SJSA1 (cell line): ENCODE data around the gene HDHD5. TPM values are rescaled to one million over a fixed set of nuclear protein-coding genes. Genes with fewer than 3 reads are reported as not detected.

Experiments used
- DNase-seq, 2 experiments: peaks; one replicate each; pipeline ENCODE4 v3.0.0-alpha.2; 2015 to 2020; ENCODE audit warnings: low spot score in 2 of 2, low read depth in 1 of 2
- H3K27ac ChIP-seq: fragments of 250-450 bp; sonication (Bioruptor Pico); 2 replicates; pipeline ENCODE4 v1.5.1; 2020; ENCODE audit warnings: mild to moderate bottlenecking, moderate library complexity
- H3K27me3 ChIP-seq: fragments of 250-450 bp; sonication (Bioruptor Pico); replicated peaks from 2 replicates; pipeline ENCODE4 v1.5.1; 2020; ENCODE audit warnings: mild to moderate bottlenecking, moderate library complexity
- H3K36me3 ChIP-seq: fragments of 250-450 bp; sonication (Bioruptor Pico); 2 replicates; pipeline ENCODE4 v1.5.1; 2020; ENCODE audit warnings: mild to moderate bottlenecking
- H3K4me1 ChIP-seq: fragments of 250-450 bp; sonication (Bioruptor Pico); replicated peaks from 2 replicates; pipeline ENCODE4 v1.6.1; 2021; ENCODE audit warnings: mild to moderate bottlenecking
- H3K4me3 ChIP-seq: fragments of 250-450 bp; sonication (Bioruptor Pico); 2 replicates; pipeline ENCODE4 v1.5.1; 2020; ENCODE audit warnings: mild to moderate bottlenecking
- H3K9me3 ChIP-seq: fragments of 250-450 bp; sonication (Bioruptor Pico); replicated peaks from 2 replicates; pipeline ENCODE4 v1.5.1; 2020; ENCODE audit warnings: mild to moderate bottlenecking
- total RNA-seq: library from RNA; depleted of rRNA; stranded (reverse); fragments of >200 nt; shearing (Covaris generic); gene quantifications from 2 replicates; pipeline ENCODE4 v1.2.3, GENCODE V29; 2014

Gene HDHD5
- total RNA-seq, 1 experiment from 2014 or later: 31.1 TPM

DNA sequence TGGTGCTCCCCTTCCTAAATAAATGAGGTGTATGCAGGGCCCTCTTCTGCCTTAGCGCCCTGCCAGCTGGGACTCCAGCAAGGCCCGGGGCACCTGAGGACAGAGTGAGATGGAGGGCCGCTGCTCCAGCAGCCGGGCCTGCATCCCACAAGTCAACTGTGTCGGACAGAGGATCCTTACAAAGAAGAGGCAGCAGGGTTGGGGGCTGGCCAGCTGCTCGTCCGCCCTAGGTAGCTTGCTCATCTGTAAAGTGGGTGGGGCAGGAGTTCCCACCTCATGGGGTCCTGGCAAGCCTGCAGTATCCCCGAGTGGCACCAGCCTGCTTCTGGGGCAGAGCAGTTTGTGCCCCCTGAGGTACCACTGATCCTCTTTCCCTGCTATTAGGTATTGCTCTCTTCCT is 45.5 kb downstream of the HDHD5 start:
- no peak overlapping the region for H3K4me3 ChIP-seq
- H3K27me3 ChIP-seq: no peaks in the 10 kb centered on the region
- no peaks in the 10 kb centered on the region for H3K9me3 ChIP-seq
- H3K36me3 ChIP-seq: peaks cover 15% of the 10 kb centered on the region
- H3K4me1 ChIP-seq: no peaks in the 10 kb centered on the region
- no peak for DNase-seq
- H3K27ac ChIP-seq: no peak overlapping the region

- Histone ChIP-seq H3K27ac (no peak overlapping the region), H3K4me1 (no peaks in the 10 kb centered on the region), H3K27me3 (no peaks in the 10 kb centered on the region), H3K9me3 (no peaks in the 10 kb centered on the region), H3K4me3 (no peak overlapping the region), H3K36me3 (peaks cover 26% of the 10 kb centered on the region)
- no peak for DNase-seq
These were observed 46.5 kb downstream of the HDHD5 start for GRCh38 chr22:17112491-17113042.

DNA sequence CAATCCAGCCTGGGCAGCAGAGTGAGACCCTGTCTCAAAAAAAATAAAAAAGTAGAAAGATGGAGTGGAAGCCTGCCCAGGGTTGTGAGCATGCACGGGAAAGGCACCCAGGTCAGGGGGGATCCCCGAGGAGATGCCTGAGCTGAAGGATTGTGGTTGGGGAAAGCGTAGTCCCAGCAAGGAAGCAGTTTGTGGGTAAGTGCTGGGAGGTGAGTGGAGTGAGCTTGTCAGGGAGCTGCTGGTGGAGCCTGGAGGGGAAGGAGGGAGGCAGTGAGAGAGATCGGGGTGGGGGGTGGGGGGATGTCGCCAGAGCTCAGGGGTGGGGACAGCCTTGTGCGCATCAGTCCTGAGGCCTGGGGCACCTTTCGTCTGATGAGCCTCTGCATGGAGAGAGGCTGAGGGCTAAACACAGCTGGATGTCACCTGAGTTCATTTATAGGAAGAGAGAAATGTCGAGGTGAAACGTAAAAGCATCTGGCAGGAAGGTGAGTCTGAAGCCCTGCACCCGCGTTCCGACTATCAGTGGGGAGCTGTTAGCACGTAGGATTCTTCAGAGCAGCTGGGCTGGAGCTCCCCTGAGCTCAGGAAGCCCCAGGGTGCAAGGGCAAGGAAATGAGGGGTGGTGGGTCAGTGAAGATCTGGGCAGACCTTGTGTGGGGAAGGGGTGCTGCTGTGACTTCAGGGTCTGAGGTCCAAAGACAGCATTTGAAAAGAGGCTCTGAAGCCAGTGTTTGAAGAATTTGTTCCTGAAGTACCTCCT is 48.1 kb downstream of the HDHD5 start:
- H3K4me3 ChIP-seq: no peak overlapping the region
- H3K27me3 ChIP-seq: no peaks in the 10 kb centered on the region
- peaks cover 42% of the 10 kb centered on the region for H3K36me3 ChIP-seq
- H3K4me1 ChIP-seq: no peaks in the 10 kb centered on the region
- no peak overlapping the region for H3K27ac ChIP-seq
- no peak for DNase-seq
- no peaks in the 10 kb centered on the region for H3K9me3 ChIP-seq

DNA sequence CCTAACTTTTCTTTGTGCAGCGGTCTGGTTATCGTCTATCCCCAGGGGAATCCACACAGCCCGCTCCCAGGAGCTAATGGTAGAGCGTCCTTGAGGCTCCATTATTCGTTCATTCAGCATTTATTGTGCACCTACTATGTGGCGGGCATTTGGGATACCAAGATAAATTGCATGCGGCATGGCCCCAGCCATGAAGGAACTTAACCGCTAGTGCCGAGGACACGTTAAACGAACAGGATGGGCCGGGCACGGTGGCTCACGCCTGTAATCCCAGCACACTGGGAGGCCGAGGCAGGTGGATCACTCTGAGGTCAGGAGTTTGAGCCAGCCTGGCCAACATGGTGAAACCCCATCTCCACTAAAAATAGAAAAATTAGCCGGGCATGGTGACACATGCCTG is 49.1 kb downstream of the HDHD5 start:
- Histone ChIP-seq H3K36me3 (peaks cover 52% of the 10 kb centered on the region), H3K4me3 (no peak overlapping the region), H3K27me3 (no peaks in the 10 kb centered on the region), H3K9me3 (no peaks in the 10 kb centered on the region), H3K27ac (no peak overlapping the region), H3K4me1 (no peaks in the 10 kb centered on the region)
- DNase-seq: no peak

- H3K27me3 ChIP-seq: no peaks in the 10 kb centered on the region
- H3K36me3 ChIP-seq: peaks cover 56% of the 10 kb centered on the region
- no peak for DNase-seq
- H3K27ac ChIP-seq: no peak overlapping the region
- H3K4me3 ChIP-seq: no peak overlapping the region
- no peaks in the 10 kb centered on the region for H3K9me3 ChIP-seq
- no peaks in the 10 kb centered on the region for H3K4me1 ChIP-seq
These were observed 49.8 kb downstream of the HDHD5 start for GRCh38 chr22:17109113-17109865.

DNA sequence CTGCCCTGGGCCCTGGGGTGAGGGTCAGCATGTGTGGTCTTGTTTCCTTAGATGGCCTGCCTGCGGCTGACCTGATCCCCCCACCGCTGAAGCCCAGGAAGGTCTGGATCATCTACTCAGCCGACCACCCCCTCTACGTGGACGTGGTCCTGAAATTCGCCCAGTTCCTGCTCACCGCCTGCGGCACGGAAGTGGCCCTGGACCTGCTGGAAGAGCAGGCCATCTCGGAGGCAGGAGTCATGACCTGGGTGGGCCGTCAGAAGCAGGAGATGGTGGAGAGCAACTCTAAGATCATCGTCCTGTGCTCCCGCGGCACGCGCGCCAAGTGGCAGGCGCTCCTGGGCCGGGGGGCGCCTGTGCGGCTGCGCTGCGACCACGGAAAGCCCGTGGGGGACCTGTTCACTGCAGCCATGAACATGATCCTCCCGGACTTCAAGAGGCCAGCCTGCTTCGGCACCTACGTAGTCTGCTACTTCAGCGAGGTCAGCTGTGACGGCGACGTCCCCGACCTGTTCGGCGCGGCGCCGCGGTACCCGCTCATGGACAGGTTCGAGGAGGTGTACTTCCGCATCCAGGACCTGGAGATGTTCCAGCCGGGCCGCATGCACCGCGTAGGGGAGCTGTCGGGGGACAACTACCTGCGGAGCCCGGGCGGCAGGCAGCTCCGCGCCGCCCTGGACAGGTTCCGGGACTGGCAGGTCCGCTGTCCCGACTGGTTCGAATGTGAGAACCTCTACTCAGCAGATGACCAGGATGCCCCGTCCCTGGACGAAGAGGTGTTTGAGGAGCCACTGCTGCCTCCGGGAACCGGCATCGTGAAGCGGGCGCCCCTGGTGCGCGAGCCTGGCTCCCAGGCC is 50.6 kb downstream of the HDHD5 start:
- Histone ChIP-seq H3K4me1 (no peaks in the 10 kb centered on the region), H3K27me3 (no peaks in the 10 kb centered on the region), H3K36me3 (peaks cover 56% of the 10 kb centered on the region), H3K27ac (no peak overlapping the region), H3K4me3 (no peak overlapping the region), H3K9me3 (no peaks in the 10 kb centered on the region)
- DNase-seq: no peak

- peaks cover 65% of the 10 kb centered on the region for H3K36me3 ChIP-seq
- H3K9me3 ChIP-seq: no peaks in the 10 kb centered on the region
- H3K4me1 ChIP-seq: no peaks in the 10 kb centered on the region
- no peak overlapping the region for H3K27ac ChIP-seq
- H3K27me3 ChIP-seq: no peaks in the 10 kb centered on the region
- H3K4me3 ChIP-seq: no peak overlapping the region
- no peak for DNase-seq
These were observed 51.6 kb downstream of the HDHD5 start for GRCh38 chr22:17107547-17107810.

DNA sequence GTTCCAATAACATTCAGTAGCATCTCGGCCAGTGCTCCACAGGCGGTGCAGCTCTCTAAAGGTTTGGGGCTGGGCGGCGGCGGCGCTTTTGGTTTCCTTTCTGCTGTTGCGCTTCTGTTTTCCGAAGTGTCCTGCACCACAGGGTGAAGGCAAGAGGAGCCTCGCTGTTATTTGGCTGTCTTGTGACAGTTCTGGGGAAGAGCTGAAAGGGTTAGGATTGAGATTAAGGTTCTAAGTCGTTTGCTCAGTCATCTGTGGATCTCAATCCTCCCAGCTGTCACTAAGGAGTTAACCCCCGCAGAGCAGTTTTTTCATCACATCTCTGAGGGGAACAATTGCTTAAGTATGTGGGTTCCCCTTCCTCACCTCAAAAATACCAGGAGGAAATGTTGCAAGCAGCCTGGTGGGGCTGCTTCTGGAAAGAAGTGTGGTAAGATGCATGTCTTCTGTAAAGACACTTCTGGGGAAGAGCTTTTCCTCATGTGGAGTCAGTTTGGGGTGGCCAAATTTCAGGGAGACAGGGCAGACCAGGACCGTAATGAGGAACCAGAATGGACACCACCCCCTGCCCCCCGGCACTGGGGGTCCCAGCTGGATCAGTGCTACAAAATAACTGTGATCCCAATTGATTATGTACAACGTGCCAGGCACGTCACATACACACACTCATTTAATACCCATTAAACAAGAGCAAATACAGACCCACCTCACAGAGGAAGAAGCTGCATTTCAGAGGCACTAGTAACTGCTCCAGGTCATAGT is 52.1 kb downstream of the HDHD5 start:
- H3K36me3 ChIP-seq: peaks cover 70% of the 10 kb centered on the region
- no peaks in the 10 kb centered on the region for H3K9me3 ChIP-seq
- no peak overlapping the region for H3K4me3 ChIP-seq
- H3K4me1 ChIP-seq: no peaks in the 10 kb centered on the region
- no peaks in the 10 kb centered on the region for H3K27me3 ChIP-seq
- no peak overlapping the region for H3K27ac ChIP-seq
- no peak for DNase-seq

GRCh38 chr22:17106161-17106784 is 52.8 kb downstream of the HDHD5 start:
- H3K27ac ChIP-seq: no peak overlapping the region
- DNase-seq: no peak
- H3K9me3 ChIP-seq: no peaks in the 10 kb centered on the region
- no peaks in the 10 kb centered on the region for H3K4me1 ChIP-seq
- no peaks in the 10 kb centered on the region for H3K27me3 ChIP-seq
- H3K36me3 ChIP-seq: peaks cover 77% of the 10 kb centered on the region
- H3K4me3 ChIP-seq: no peak overlapping the region

DNA sequence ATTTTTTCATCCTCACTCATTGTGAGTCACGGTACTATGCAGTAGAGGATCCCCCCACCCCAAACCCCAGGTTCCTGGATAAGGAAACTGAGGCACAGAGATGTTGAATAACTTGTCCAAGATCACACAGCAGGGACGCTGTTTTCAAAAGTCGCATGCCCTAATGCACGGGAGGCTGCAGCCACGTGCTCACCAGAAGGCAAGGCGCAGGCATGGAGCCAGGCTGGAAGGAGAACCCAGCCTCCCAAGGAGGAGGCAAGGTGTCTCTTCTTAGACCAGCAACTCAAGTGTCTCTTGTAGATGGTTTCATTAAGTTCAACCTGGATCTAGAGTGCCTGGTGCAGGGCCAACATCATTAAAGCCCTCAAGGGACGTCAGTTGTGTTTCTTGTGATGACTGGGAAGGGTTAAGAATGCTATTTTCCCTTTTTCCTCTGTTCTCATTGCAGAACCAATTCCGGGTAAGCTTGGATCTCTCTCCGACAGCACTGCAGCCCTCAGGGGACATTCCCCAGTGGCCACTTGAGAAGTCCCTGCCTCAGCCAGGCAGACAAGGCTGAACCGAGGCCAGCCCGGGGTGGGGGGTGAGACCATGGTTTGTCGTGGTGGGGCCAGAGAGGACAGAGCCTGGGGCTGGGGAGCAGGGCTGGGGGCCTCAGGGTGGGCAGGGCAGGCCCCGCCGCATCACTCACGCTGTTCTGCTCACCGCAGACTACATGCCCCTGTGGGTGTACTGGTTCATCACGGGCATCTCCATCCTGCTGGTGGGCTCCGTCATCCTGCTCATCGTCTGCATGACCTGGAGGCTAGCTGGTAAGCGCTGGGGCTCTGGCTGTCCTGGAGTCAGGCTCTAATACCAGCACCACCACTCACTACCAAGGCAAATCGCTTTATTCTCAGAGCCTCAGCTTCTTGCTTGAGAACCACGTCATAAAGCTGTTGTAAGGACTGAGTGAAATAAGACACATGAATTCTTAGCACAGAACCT is 53.6 kb downstream of the HDHD5 start:
- H3K36me3 ChIP-seq: peaks cover 86% of the 10 kb centered on the region
- no peak overlapping the region for H3K27ac ChIP-seq
- H3K4me3 ChIP-seq: no peak overlapping the region
- H3K27me3 ChIP-seq: no peaks in the 10 kb centered on the region
- H3K9me3 ChIP-seq: no peaks in the 10 kb centered on the region
- no peaks in the 10 kb centered on the region for H3K4me1 ChIP-seq
- no peak for DNase-seq

GRCh38 chr22:17104336-17104935 is 54.6 kb downstream of the HDHD5 start:
- no peak overlapping the region for H3K4me3 ChIP-seq
- H3K27me3 ChIP-seq: no peaks in the 10 kb centered on the region
- DNase-seq: no peak
- H3K36me3 ChIP-seq: peaks cover 87% of the 10 kb centered on the region
- H3K9me3 ChIP-seq: no peaks in the 10 kb centered on the region
- H3K27ac ChIP-seq: no peak overlapping the region
- no peaks in the 10 kb centered on the region for H3K4me1 ChIP-seq

GRCh38 chr22:17103351-17103750 is 55.7 kb downstream of the HDHD5 start:
- Histone ChIP-seq H3K36me3 (peaks cover 87% of the 10 kb centered on the region), H3K4me1 (no peaks in the 10 kb centered on the region), H3K27me3 (no peaks in the 10 kb centered on the region), H3K27ac (no peak overlapping the region), H3K9me3 (no peaks in the 10 kb centered on the region), H3K4me3 (no peak overlapping the region)
- DNase-seq: no peak
